ENCODE data around the gene MYLK4.
A peak's percentile ranks its signal among the peaks of the same experiment; 100 is the strongest.

Gene MYLK4

GRCh38 chr6:2754393-2754792, 3.7 kb upstream of the MYLK4 start:
- DNase-seq: no peak

GRCh38 chr6:2753743-2754142, 3.0 kb upstream of the MYLK4 start:
- no peak for DNase-seq

- no peak for DNase-seq
Observed at GRCh38 chr6:2753110-2753489, 2.4 kb upstream of the MYLK4 start.

GRCh38 chr6:2752477-2753109, 1.9 kb upstream of the MYLK4 start:
- no peak for DNase-seq

- DNase-seq: no peak
Observed at GRCh38 chr6:2751871-2752270, 1.1 kb upstream of the MYLK4 start.

- DNase-seq: peak in 3 of 4 experiments; percentile 20 to 52 (median 52)
Observed at GRCh38 chr6:2749969-2750600, 637 bp downstream of the MYLK4 start.

GRCh38 chr6:2748183-2748582, 2.5 kb downstream of the MYLK4 start:
- no peak for DNase-seq

GRCh38 chr6:2746557-2747061, 4.1 kb downstream of the MYLK4 start:
- DNase-seq: no peak

GRCh38 chr6:2745246-2745645, 5.5 kb downstream of the MYLK4 start:
- DNase-seq: no peak

GRCh38 chr6:2744778-2745177, 5.9 kb downstream of the MYLK4 start:
- DNase-seq: no peak

- no peak for DNase-seq
Observed at GRCh38 chr6:2744209-2744771, 6.4 kb downstream of the MYLK4 start.

GRCh38 chr6:2743280-2744208, 7.2 kb downstream of the MYLK4 start:
- DNase-seq: no peak

- no peak for DNase-seq
Observed at GRCh38 chr6:2741756-2742155, 9.0 kb downstream of the MYLK4 start.

GRCh38 chr6:2740581-2740980, 10.1 kb downstream of the MYLK4 start:
- no peak for DNase-seq

GRCh38 chr6:2739335-2739734, 11.4 kb downstream of the MYLK4 start:
- DNase-seq: no peak

GRCh38 chr6:2738373-2738979, 12.2 kb downstream of the MYLK4 start:
- peak in 2 of 4 experiments; percentile 4 to 27 for DNase-seq

- no peak for DNase-seq
Observed at GRCh38 chr6:2737885-2738284, 12.8 kb downstream of the MYLK4 start.

GRCh38 chr6:2734488-2735166, 16.1 kb downstream of the MYLK4 start:
- DNase-seq: no peak

- no peak for DNase-seq
Observed at GRCh38 chr6:2733736-2734480, 16.8 kb downstream of the MYLK4 start.

GRCh38 chr6:2733324-2733723, 17.4 kb downstream of the MYLK4 start:
- no peak for DNase-seq

GRCh38 chr6:2732503-2733089, 18.1 kb downstream of the MYLK4 start:
- DNase-seq: no peak
